DMS114 treated with DMSO at 0.1 percent for 48 hours (cell line): ENCODE results near the gene COX4I1.
A peak's percentile ranks its signal among the peaks of the same experiment; 100 is the strongest.
"Not testable (repeated sequence)": the region's sequence is repeated elsewhere in the genome, so short reads cannot be mapped to it uniquely, and the experiment has no call there.

Source experiments
- DNase-seq: peaks from one replicate; lab custom pipeline; 2025; ENCODE audit not compliant: unreplicated experiment; lab: John Stamatoyannopoulos, UW

Gene COX4I1

DNA sequence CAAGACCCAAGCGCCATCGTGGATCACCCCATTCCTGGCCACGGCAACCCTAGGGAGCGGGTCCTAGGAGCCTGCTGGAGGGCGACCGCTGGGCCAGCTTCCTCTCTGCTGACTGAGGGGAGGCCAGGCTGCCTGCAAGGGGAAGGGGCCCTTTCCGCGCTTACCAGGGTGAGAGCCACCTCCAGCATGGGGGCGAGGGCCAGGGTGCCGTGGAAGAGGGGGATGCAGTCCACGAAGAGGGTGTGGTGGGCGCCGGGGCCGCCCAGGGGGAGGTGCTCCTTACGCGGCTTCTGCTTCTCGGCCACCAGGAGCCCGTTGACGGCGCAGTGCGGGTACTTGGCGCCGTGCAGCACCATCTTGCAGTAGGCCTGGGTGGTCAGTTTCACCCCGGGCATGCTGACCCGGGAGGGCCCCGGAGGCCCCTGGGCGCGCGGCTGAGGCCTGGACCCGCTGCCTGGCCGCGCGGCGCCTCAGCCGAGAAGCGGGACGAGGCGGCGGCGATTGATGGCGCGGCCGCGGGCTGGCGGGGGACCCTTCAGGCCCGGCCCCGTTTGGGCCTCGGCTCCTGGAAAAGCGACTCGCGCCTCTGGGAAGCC lies 496 bp upstream of the COX4I1 start:
- no peak for DNase-seq

DNA sequence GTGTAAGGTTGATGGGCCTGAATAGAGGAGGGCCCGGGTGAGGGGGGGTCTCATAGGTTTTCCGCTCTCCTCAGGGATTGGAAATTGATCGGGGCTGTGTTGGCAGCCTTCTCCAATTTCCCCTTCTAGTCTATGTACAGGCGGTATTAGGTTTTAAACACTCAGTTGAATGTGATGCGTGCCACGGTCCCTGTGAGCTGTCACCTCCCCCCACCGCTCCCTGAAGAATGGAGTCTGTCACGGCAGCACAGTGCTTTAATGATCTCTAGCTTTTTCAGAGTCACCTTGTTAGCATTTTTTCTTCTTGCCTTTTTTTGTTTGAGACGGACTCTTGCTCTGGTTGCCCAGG lies 800 bp downstream of the COX4I1 start:
- DNase-seq: no peak

DNA sequence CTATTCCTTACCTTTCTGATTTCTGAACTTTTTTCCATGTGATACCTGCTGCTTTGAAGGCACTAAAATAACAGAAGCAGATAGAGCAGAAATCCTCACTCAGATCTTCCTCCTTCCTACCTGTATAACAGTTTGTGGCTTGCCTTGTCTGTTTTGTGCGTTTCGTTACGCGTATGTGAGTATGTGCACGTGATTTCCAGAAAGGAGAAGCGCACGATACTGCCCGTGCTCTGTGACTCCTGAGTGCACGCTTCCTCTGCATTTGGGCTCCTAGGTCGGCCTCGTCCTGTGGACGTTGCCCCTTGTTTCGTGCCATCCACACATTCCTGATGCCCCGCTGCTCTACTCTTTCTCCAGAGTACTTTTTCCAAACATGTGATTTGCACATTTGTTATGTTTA lies 4.1 kb downstream of the COX4I1 start:
- DNase-seq: no peak

DNA sequence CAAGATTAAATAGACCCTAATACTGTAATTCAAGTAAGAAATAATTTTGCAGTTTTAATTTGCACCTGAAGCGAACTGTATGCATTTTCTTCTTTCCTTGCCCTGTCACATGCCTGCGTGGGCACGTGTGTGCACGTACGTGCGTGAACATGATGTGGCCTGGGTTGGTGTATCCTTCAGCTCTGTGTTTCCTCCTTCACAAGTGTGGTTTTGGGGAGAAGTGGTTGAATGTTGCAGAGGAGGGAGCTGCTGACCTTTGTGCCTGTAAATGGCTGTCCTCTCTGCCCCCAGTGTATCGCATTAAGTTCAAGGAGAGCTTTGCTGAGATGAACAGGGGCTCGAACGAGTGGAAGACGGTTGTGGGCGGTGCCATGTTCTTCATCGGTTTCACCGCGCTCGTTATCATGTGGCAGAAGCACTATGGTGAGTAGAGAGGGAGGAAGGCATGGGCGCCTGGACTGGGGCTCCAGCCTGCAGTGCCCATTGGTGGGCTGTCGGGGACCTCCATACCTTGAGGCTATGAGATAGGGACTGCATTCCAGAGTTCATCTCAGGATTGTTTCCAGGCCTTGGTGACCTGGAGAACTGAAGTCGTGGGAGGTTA lies 6.0 kb downstream of the COX4I1 start:
- DNase-seq: no peak

- DNase-seq: no peak
Measured at GRCh38 chr16:85806539-85806938, 7.0 kb downstream of the COX4I1 start.

DNA sequence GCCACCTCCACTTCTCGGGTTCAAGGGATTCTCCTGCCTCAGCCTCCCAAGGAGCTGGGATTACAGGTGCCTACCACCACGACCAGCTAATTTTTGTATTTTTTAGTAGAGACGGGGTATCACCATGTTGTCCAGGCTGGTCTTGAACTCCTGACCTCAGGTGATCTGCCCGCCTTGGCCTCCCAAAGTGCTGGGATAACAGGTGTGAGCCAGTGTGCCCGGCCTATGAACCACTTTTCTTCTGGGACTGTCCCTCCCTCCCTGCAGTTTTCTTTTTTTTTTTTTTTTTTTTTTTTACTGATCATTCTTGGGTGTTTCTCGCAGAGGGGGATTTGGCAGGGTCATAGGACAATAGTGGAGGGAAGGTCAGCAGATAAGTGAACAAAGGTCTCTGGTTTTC lies 7.8 kb downstream of the COX4I1 start:
- not testable (repeated sequence) for DNase-seq

- DNase-seq: not testable (repeated sequence)
Measured at GRCh38 chr16:85808104-85808503, 8.6 kb downstream of the COX4I1 start.

- DNase-seq: no peak
Measured at GRCh38 chr16:85808926-85809325, 9.4 kb downstream of the COX4I1 start.

GRCh38 chr16:85809645-85810044 lies 10.2 kb downstream of the COX4I1 start:
- no peak for DNase-seq

- DNase-seq: no peak
Measured at GRCh38 chr16:85810097-85810741, 10.7 kb downstream of the COX4I1 start.

GRCh38 chr16:85810742-85811115 lies 11.2 kb downstream of the COX4I1 start:
- no peak for DNase-seq

GRCh38 chr16:85812031-85812807 lies 12.7 kb downstream of the COX4I1 start:
- DNase-seq: no peak

DNA sequence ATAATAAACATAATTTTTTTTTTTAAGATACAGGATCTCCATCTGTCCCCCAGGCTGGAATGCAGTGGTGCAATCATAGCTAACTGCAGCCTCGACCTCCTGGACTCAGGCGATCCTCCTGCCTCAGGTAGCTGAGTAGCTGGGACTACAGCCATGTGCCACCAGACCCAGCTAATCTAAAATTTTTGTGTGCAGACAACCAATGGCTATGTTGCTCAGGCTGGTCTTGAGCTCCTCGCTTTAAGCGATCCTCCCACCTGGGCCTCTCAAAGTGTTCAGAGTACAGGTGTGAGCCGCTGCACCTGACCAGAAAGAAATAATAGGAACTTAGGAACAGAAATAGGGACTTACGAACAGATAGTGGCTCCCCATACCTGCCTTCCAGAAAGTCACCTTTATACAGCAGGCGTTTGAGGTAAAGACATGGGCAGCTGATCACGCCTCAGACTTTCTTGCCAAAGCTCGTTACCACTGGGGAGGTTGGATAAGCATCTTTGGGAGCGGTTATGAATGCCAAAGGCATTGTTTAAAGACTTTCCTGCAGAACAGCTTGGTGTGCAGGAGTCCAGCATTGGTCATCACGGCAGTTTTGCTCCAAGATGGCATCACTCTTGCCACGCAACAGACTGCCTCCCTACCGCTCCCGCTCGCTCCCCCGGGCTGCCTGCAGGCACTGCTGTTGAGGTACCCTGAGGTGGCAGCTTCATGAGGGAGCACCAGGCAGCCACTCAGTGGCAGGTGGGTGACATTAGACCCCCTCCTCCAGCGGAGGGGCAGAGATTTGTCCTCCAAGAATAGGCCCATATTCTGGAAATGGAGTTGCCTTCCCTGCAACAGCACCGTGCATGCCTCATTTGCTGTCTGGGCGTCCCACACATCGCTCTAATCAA lies 13.6 kb downstream of the COX4I1 start:
- DNase-seq: no peak

DNA sequence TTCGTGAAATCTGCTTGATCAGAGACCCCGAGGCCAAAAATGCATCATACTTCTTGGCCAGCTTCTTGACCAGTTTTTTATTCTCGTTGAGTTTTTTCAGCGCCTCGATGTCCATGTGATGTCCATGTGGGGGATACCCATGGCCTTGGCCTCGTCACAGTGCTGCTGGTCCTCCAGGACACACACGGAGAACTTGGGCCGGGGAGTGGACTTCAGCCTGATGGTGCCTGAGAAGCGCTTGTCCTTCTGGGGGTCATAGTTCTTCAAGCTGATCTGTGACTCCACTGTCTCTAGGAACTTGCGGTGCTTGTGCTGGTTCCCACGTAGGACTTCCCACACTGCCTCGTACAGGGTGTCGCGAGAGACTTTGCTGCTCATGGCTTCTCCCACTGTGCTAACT lies 16.7 kb downstream of the COX4I1 start:
- no peak for DNase-seq

- DNase-seq: not testable (repeated sequence)
Measured at GRCh38 chr16:85817195-85817594, 17.7 kb downstream of the COX4I1 start.

- peak; percentile 60 for DNase-seq
Measured at GRCh38 chr16:85819245-85819644, 19.8 kb downstream of the COX4I1 start.

DNA sequence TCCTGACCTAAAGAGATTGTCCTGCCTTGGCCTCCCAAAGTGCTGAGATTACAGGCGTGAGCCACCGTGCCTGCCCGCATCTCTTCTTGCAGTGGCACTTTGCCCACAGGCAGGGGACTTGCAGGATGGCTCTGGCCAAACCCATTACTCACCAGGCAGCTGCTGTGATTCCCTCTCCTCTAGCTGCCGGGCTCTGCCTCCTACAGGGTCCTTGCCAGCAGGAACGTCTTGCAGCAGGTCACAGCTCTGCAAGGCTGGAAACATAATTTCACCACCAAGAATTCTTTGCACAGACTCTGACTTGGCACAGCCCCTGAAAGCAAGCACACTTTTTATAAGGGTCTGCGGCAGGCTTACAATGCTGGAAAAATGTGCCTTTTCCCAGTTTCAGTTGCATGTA lies 20.3 kb downstream of the COX4I1 start:
- DNase-seq: no peak

DNA sequence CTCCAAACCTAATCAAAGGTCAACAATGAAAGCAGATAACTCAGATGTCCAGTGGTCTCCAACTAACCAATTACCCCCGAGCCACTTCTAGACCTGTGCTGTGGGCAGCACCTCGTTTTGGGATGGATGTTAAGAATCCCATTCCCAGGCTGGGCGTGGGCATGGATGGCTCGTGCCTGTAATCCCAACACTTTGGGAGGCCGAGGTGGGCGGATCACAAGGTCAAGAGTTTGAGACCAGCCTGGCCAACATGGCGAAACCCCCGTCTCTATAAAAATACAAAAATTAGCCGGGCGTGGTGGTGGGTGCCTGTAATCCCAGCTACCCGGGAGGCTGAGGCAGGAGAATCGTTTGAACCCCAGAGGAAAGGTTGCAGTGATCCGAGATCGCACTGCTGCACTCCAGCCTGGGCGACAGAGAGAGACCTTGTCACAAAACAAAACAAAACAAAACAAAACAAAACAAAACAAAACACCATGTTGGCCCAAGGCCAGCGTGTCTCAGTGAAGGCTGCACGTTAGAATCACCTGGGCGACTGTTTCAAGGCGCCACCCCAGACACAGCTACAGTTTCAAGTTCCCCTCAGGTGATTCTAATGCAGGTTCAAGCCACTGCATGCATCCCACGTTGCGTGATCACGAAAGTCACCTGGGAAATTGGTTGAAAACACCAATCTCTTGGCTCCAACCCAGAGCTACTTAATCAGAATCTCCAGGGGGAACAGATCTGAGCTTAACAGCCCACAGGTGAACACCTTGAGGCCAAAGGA lies 21.3 kb downstream of the COX4I1 start:
- DNase-seq: no peak

GRCh38 chr16:85821390-85822135 lies 22.1 kb downstream of the COX4I1 start:
- DNase-seq: peak; percentile 78

- no peak for DNase-seq
Measured at GRCh38 chr16:85822145-85822544, 22.6 kb downstream of the COX4I1 start.
